ENCODE measurements around the gene RELN. TPM values are rescaled to one million over a fixed set of nuclear protein-coding genes. Genes with fewer than 3 reads are reported as not detected.

RELN gene
- total RNA-seq, 1 donor from 2014 or later: 0.19 TPM

- Mint-ChIP-seq H3K9me3 (ENCODE audit: unreplicated experiment) (no peaks in the 10 kb centered on the region), H3K4me1 (ENCODE audit: unreplicated experiment) (no peaks in the 10 kb centered on the region), H3K27me3 (ENCODE audit: unreplicated experiment) (peaks cover 9% of the 10 kb centered on the region), H3K4me3 (ENCODE audit: unreplicated experiment) (no peak overlapping the region), H3K27ac (ENCODE audit: unreplicated experiment) (no peak overlapping the region), H3K36me3 (ENCODE audit: unreplicated experiment) (no peaks in the 10 kb centered on the region)
- DNase-seq (ENCODE audit: extremely low spot score, unreplicated experiment): no peak
- TF ChIP-seq, protein P1, sequence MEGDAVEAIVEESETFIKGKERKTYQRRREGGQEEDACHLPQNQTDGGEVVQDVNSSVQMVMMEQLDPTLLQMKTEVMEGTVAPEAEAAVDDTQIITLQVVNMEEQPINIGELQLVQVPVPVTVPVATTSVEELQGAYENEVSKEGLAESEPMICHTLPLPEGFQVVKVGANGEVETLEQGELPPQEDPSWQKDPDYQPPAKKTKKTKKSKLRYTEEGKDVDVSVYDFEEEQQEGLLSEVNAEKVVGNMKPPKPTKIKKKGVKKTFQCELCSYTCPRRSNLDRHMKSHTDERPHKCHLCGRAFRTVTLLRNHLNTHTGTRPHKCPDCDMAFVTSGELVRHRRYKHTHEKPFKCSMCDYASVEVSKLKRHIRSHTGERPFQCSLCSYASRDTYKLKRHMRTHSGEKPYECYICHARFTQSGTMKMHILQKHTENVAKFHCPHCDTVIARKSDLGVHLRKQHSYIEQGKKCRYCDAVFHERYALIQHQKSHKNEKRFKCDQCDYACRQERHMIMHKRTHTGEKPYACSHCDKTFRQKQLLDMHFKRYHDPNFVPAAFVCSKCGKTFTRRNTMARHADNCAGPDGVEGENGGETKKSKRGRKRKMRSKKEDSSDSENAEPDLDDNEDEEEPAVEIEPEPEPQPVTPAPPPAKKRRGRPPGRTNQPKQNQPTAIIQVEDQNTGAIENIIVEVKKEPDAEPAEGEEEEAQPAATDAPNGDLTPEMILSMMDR (IDR thresholded peaks at IDR 0.05): no peak
Observed at GRCh38 chr7:104018425-104018824, 29.0 kb upstream of the RELN start.

DNA sequence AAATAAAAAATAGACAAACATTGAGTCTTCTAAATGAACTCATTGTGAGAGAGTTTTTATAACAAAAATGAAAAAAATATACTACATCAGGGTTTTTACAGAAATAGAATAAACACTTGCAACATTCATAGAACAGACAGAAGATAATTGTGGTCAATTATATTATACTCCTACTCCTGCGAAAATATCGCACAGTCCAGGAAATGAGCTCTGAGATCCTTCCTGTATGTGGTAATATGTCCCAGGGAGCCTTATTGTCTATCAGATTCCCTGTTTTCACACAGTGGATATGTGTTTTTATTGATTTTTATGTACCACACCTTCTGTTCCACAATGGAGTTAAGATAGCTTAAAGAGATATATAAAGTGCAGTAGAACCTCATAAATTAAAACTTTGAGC is 27.5 kb upstream of the RELN start:
- Mint-ChIP-seq H3K4me3 (ENCODE audit: unreplicated experiment) (no peak overlapping the region), H3K9me3 (ENCODE audit: unreplicated experiment) (no peaks in the 10 kb centered on the region), H3K27ac (ENCODE audit: unreplicated experiment) (no peak overlapping the region), H3K4me1 (ENCODE audit: unreplicated experiment) (no peaks in the 10 kb centered on the region), H3K27me3 (ENCODE audit: unreplicated experiment) (peaks cover 9% of the 10 kb centered on the region), H3K36me3 (ENCODE audit: unreplicated experiment) (no peaks in the 10 kb centered on the region)
- TF ChIP-seq, protein P1 (IDR thresholded peaks at IDR 0.05): no peak
- DNase-seq (ENCODE audit: extremely low spot score, unreplicated experiment): no peak

- H3K27ac Mint-ChIP-seq (ENCODE audit: unreplicated experiment): no peak overlapping the region
- DNase-seq (ENCODE audit: extremely low spot score, unreplicated experiment): no peak
- no peaks in the 10 kb centered on the region for H3K36me3 Mint-ChIP-seq (ENCODE audit: unreplicated experiment)
- no peaks in the 10 kb centered on the region for H3K9me3 Mint-ChIP-seq (ENCODE audit: unreplicated experiment)
- no peak overlapping the region for H3K4me3 Mint-ChIP-seq (ENCODE audit: unreplicated experiment)
- H3K4me1 Mint-ChIP-seq (ENCODE audit: unreplicated experiment): no peaks in the 10 kb centered on the region
- TF ChIP-seq, protein P1 (IDR thresholded peaks at IDR 0.05): no peak
- peaks cover 4% of the 10 kb centered on the region for H3K27me3 Mint-ChIP-seq (ENCODE audit: unreplicated experiment)
Observed at GRCh38 chr7:104012835-104013234, 23.4 kb upstream of the RELN start.

DNA sequence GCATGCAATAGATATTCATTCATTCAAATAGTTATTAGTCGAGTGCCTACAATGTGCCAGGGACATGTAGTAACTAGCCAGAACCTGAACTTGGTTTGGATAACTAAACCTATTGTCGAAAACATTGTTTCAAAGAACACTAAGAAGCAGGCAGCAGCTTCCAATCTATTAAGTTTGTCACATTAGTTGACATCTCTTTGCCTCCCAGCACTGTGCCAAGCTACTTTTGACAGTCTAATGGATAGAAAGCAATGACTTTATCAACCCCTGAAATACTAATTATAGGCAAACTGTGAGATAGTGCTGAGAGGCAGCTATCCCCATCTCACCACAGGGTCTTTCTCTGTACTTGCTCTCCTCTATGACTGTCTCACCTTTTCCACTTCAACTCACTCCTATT is 22.4 kb upstream of the RELN start:
- Mint-ChIP-seq H3K36me3 (ENCODE audit: unreplicated experiment) (no peaks in the 10 kb centered on the region), H3K4me3 (ENCODE audit: unreplicated experiment) (no peak overlapping the region), H3K27ac (ENCODE audit: unreplicated experiment) (no peak overlapping the region), H3K9me3 (ENCODE audit: unreplicated experiment) (no peaks in the 10 kb centered on the region), H3K4me1 (ENCODE audit: unreplicated experiment) (no peaks in the 10 kb centered on the region), H3K27me3 (ENCODE audit: unreplicated experiment) (peaks cover 4% of the 10 kb centered on the region)
- TF ChIP-seq, protein P1 (IDR thresholded peaks at IDR 0.05): no peak
- no peak for DNase-seq (ENCODE audit: extremely low spot score, unreplicated experiment)

GRCh38 chr7:104010052-104010909 is 20.8 kb upstream of the RELN start:
- TF ChIP-seq, protein P1 (IDR thresholded peaks at IDR 0.05): no peak
- DNase-seq (ENCODE audit: extremely low spot score, unreplicated experiment): no peak
- Mint-ChIP-seq H3K27me3 (ENCODE audit: unreplicated experiment) (peaks cover 4% of the 10 kb centered on the region), H3K27ac (ENCODE audit: unreplicated experiment) (no peak overlapping the region), H3K4me3 (ENCODE audit: unreplicated experiment) (no peak overlapping the region), H3K4me1 (ENCODE audit: unreplicated experiment) (no peaks in the 10 kb centered on the region), H3K9me3 (ENCODE audit: unreplicated experiment) (no peaks in the 10 kb centered on the region), H3K36me3 (ENCODE audit: unreplicated experiment) (no peaks in the 10 kb centered on the region)
